ENCODE measurements around the gene FRMD6.

GRCh38 chr14:51660741-51661140, 9.0 kb downstream of the FRMD6 start:
- TF ChIP-seq CTCF (IDR thresholded peaks at IDR 0.05) (no peak), EZH2phosphoT487 (IDR thresholded peaks at IDR 0.05) (no peak), EZH2 (IDR thresholded peaks at IDR 0.05) (no peak)

All from neural progenitor cell (in vitro differentiated cells).